ENCODE measurements around the gene ZFAND2B.

ZFAND2B gene

GRCh38 chr2:219213026-219213415 lies 6.4 kb downstream of the ZFAND2B start:
- H3K4me3 ChIP-seq (ENCODE audit: low read depth in 1 of 5, low read length in 5 of 5) = no peak overlapping the region
- H3K27me3 ChIP-seq (ENCODE audit: control insufficient read depth in 5 of 5, insufficient read depth in 4 of 5, low read length in 5 of 5) = no peaks in the 10 kb centered on the region
- H3K36me3 ChIP-seq (ENCODE audit: control insufficient read depth in 5 of 5, insufficient read depth in 5 of 5, low read length in 5 of 5) = peaks cover 0 to 72% (median 64%) of the 10 kb centered on the region in 5 donors
- H3K9ac ChIP-seq (ENCODE audit: low read length in 5 of 5) = no peak overlapping the region
- H3K27ac ChIP-seq (ENCODE audit: low read depth, low read length) = no peak overlapping the region
- peaks cover 0 to 24% (median 22%) of the 10 kb centered on the region in 5 donors for H3K4me1 ChIP-seq (ENCODE audit: control insufficient read depth in 5 of 5, insufficient read depth in 5 of 5, low read length in 5 of 5)
- H3K9me3 ChIP-seq (ENCODE audit: control insufficient read depth in 5 of 5, low read length in 5 of 5) = no peaks in the 10 kb centered on the region

GRCh38 chr2:219213486-219214071 lies 7.0 kb downstream of the ZFAND2B start:
- H3K9ac ChIP-seq (ENCODE audit: low read length in 5 of 5) = no peak overlapping the region
- H3K9me3 ChIP-seq (ENCODE audit: control insufficient read depth in 5 of 5, low read length in 5 of 5) = no peaks in the 10 kb centered on the region
- H3K27ac ChIP-seq (ENCODE audit: low read depth, low read length) = no peak overlapping the region
- no peak overlapping the region for H3K4me3 ChIP-seq (ENCODE audit: low read depth in 1 of 5, low read length in 5 of 5)
- peaks cover 0 to 27% (median 23%) of the 10 kb centered on the region in 5 donors for H3K4me1 ChIP-seq (ENCODE audit: control insufficient read depth in 5 of 5, insufficient read depth in 5 of 5, low read length in 5 of 5)
- H3K27me3 ChIP-seq (ENCODE audit: control insufficient read depth in 5 of 5, insufficient read depth in 4 of 5, low read length in 5 of 5) = no peaks in the 10 kb centered on the region
- H3K36me3 ChIP-seq (ENCODE audit: control insufficient read depth in 5 of 5, insufficient read depth in 5 of 5, low read length in 5 of 5) = peaks cover 0 to 67% (median 59%) of the 10 kb centered on the region in 5 donors

- Histone ChIP-seq H3K9me3 (ENCODE audit: control insufficient read depth in 5 of 5, low read length in 5 of 5) (no peaks in the 10 kb centered on the region), H3K4me1 (ENCODE audit: control insufficient read depth in 5 of 5, insufficient read depth in 5 of 5, low read length in 5 of 5) (peaks cover 0 to 32% (median 28%) of the 10 kb centered on the region in 5 donors), H3K4me3 (ENCODE audit: low read depth in 1 of 5, low read length in 5 of 5) (no peak overlapping the region), H3K36me3 (ENCODE audit: control insufficient read depth in 5 of 5, insufficient read depth in 5 of 5, low read length in 5 of 5) (peaks cover 0 to 61% (median 53%) of the 10 kb centered on the region in 5 donors), H3K27ac (ENCODE audit: low read depth, low read length) (no peak overlapping the region), H3K27me3 (ENCODE audit: control insufficient read depth in 5 of 5, insufficient read depth in 4 of 5, low read length in 5 of 5) (no peaks in the 10 kb centered on the region), H3K9ac (ENCODE audit: low read length in 5 of 5) (no peak overlapping the region)
These were observed 7.6 kb downstream of the ZFAND2B start for GRCh38 chr2:219214141-219214540.

- Histone ChIP-seq H3K4me3 (ENCODE audit: low read depth in 1 of 5, low read length in 5 of 5) (no peak overlapping the region), H3K9ac (ENCODE audit: low read length in 5 of 5) (no peak overlapping the region), H3K27me3 (ENCODE audit: control insufficient read depth in 5 of 5, insufficient read depth in 4 of 5, low read length in 5 of 5) (no peaks in the 10 kb centered on the region), H3K36me3 (ENCODE audit: control insufficient read depth in 5 of 5, insufficient read depth in 5 of 5, low read length in 5 of 5) (peaks cover 0 to 57% (median 48%) of the 10 kb centered on the region in 5 donors), H3K9me3 (ENCODE audit: control insufficient read depth in 5 of 5, low read length in 5 of 5) (no peaks in the 10 kb centered on the region), H3K4me1 (ENCODE audit: control insufficient read depth in 5 of 5, insufficient read depth in 5 of 5, low read length in 5 of 5) (peaks cover 2 to 37% (median 34%) of the 10 kb centered on the region in 5 donors), H3K27ac (ENCODE audit: low read depth, low read length) (no peak overlapping the region)
These were observed 8.2 kb downstream of the ZFAND2B start for GRCh38 chr2:219214786-219215185.

- Histone ChIP-seq H3K27ac (ENCODE audit: low read depth, low read length) (no peak overlapping the region), H3K9ac (ENCODE audit: low read length in 5 of 5) (no peak overlapping the region), H3K4me3 (ENCODE audit: low read depth in 1 of 5, low read length in 5 of 5) (no peak overlapping the region), H3K4me1 (ENCODE audit: control insufficient read depth in 5 of 5, insufficient read depth in 5 of 5, low read length in 5 of 5) (peaks cover 2 to 38% (median 37%) of the 10 kb centered on the region in 5 donors), H3K36me3 (ENCODE audit: control insufficient read depth in 5 of 5, insufficient read depth in 5 of 5, low read length in 5 of 5) (peaks cover 0 to 57% (median 49%) of the 10 kb centered on the region in 5 donors), H3K9me3 (ENCODE audit: control insufficient read depth in 5 of 5, low read length in 5 of 5) (no peaks in the 10 kb centered on the region), H3K27me3 (ENCODE audit: control insufficient read depth in 5 of 5, insufficient read depth in 4 of 5, low read length in 5 of 5) (no peaks in the 10 kb centered on the region)
These were observed 9.4 kb downstream of the ZFAND2B start for GRCh38 chr2:219215871-219216534.

DNA sequence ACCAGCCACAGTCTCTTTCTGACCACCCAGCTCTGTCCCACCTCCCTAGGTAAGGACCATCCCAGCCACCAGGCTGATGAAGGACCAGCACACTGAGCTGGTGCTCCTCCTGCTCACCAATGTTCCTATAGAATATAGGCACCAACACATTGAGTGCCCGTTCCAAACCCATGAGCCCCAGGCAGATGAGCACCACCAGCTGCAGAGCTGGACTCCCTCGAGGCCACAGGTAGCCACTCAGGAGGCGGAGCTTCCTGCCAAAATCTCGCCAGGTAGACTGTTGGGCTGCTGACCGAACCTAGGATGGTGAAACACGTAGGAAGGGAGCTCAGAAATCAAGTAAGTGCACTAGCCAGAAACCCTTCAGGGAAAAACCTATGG lies 9.9 kb downstream of the ZFAND2B start:
- no peaks in the 10 kb centered on the region for H3K9me3 ChIP-seq (ENCODE audit: control insufficient read depth in 5 of 5, low read length in 5 of 5)
- H3K4me1 ChIP-seq (ENCODE audit: control insufficient read depth in 5 of 5, insufficient read depth in 5 of 5, low read length in 5 of 5) = peaks cover 2 to 38% (median 34%) of the 10 kb centered on the region in 5 donors
- no peak overlapping the region for H3K4me3 ChIP-seq (ENCODE audit: low read depth in 1 of 5, low read length in 5 of 5)
- no peak overlapping the region for H3K27ac ChIP-seq (ENCODE audit: low read depth, low read length)
- peaks cover 4 to 60% (median 53%) of the 10 kb centered on the region in 5 donors for H3K36me3 ChIP-seq (ENCODE audit: control insufficient read depth in 5 of 5, insufficient read depth in 5 of 5, low read length in 5 of 5)
- no peaks in the 10 kb centered on the region for H3K27me3 ChIP-seq (ENCODE audit: control insufficient read depth in 5 of 5, insufficient read depth in 4 of 5, low read length in 5 of 5)
- peak overlapping the region in 1 of 5 donors; percentile 20 for H3K9ac ChIP-seq (ENCODE audit: low read length in 5 of 5)

DNA sequence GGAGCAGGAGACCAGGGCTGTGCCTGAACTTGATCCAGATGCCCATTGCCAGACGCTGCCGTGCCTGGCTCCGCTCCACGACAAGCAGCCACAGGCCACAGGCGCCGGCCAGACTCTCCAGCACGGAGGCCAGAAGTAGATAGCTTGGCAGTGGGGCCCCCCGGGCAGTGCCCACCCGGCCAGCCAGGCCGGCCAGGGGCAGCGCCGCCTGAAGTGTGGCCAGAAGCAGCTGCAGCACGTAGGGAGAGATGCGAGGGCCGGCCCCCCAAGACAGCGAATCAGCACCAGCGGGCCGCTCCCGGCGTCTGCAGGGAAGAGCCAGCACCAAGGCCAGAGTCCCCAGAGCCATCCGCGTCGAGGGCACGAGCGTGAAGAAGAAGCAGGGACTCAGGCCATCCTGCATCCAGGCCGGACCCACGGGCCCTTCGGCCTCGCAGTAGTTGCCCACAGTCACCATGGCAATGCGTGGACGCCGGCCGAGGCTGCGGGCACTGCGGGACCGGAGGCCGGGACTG lies 11.7 kb downstream of the ZFAND2B start:
- Histone ChIP-seq H3K4me3 (ENCODE audit: low read depth in 1 of 5, low read length in 5 of 5) (peak overlapping the region; percentile 65 to 74 (median 67)), H3K27me3 (ENCODE audit: control insufficient read depth in 5 of 5, insufficient read depth in 4 of 5, low read length in 5 of 5) (no peaks in the 10 kb centered on the region), H3K4me1 (ENCODE audit: control insufficient read depth in 5 of 5, insufficient read depth in 5 of 5, low read length in 5 of 5) (peaks cover 2 to 38% (median 34%) of the 10 kb centered on the region in 5 donors), H3K9me3 (ENCODE audit: control insufficient read depth in 5 of 5, low read length in 5 of 5) (no peaks in the 10 kb centered on the region), H3K27ac (ENCODE audit: low read depth, low read length) (peak overlapping the region; percentile 92), H3K36me3 (ENCODE audit: control insufficient read depth in 5 of 5, insufficient read depth in 5 of 5, low read length in 5 of 5) (peaks cover 4 to 65% (median 58%) of the 10 kb centered on the region in 5 donors), H3K9ac (ENCODE audit: low read length in 5 of 5) (peak overlapping the region; percentile 48 to 82 (median 68))

DNA sequence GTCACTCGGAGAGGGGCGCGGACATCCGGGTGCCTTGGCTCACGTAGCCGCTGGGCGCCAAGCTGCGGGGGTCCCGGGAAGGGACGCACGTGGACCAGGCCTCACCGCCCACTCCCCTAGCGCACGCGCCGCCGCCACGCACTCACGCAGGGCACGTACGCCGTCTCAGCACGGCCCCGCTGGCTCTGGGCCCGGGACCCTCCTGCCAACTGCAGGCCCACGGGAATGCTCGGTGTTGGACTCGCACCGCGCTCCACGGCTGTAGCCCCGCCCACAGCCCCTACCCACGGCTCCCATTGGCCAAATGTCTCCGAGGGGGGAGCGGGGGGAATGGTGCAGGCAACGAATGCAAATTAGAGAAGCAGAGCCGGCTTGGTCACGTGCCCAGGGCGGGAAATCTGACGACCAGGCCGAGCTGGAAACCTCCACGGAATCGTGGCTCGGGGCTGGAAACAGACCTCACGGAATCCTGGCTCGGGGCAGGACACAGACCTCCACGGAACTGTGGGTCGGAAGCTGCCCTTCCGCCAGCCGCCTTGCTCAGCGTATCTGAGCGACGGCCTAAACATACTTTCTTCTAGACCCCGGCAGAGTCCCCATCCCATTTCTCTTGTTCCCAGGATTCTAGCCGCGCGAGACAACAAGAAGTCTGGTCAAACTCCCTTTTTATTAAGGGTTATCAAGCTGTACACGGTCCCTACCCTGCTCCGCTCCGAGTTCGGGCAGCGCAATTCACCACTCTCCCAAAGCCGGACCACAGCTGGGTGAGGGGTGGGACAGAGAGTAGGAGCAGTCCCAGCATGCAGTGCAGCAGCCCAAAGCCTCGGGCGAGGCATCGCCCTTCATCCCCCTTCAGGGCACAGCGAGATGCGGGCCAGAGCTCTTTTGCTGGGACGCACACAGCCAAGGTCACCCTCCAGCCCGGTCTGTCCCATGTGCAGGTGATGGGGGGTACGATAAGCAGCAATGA lies 12.4 kb downstream of the ZFAND2B start, which contains the start of gene ABCB6:
ABCB6 (minus strand) TSS at position 227 of the 970 bp plus-strand sequence. CDS start 285 bp downstream, outside the sequence.
- Histone ChIP-seq H3K4me3 (ENCODE audit: low read depth in 1 of 5, low read length in 5 of 5) (peak within 1 kb of the TSS; percentile 65 to 74 (median 67)), H3K9me3 (ENCODE audit: control insufficient read depth in 5 of 5, low read length in 5 of 5) (no peaks in the 10 kb centered on the region), H3K27ac (ENCODE audit: low read depth, low read length) (peak within 1 kb of the TSS; percentile 92), H3K36me3 (ENCODE audit: control insufficient read depth in 5 of 5, insufficient read depth in 5 of 5, low read length in 5 of 5) (peaks cover 4 to 66% (median 58%) of the 10 kb centered on the region in 5 donors), H3K4me1 (ENCODE audit: control insufficient read depth in 5 of 5, insufficient read depth in 5 of 5, low read length in 5 of 5) (peaks cover 4 to 38% (median 34%) of the 10 kb centered on the region in 5 donors), H3K27me3 (ENCODE audit: control insufficient read depth in 5 of 5, insufficient read depth in 4 of 5, low read length in 5 of 5) (no peaks in the 10 kb centered on the region), H3K9ac (ENCODE audit: low read length in 5 of 5) (peak within 1 kb of the TSS; percentile 48 to 82 (median 68))

DNA sequence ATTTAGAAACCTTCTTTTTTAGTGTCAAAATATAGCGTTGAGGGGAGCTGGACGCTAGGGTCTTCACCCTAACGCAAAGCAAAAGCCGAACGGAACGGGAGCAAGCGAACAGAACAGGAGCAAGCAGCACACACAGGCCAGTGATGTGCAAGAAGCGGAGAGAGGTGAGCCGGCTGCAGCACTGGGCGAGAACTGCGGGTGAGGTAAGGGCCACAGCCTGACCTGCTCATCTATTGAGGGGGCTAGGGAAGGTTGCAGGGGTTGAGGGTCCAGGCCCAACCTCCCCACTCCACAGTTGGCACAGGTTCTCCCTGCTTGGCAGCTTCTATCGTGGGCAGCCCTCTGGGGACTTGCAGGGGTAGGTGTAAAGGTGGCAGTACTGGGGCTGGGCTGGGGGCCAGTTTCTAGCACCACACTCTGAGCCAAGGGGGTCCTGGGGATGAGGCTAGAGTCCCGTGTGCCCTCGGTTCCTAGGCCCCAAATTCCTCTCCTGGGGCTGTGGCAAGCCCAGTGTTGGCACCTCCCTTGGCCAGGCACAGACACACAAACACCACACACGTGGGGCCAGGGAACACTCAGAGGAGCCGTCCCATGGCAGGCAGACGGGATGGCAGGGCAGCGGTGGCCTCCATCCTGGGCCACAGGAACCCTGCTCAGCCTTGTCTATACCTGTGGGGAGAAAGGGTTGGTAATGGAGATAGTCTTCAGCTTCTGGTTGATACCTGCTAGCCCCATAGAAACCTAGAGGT lies 13.4 kb downstream of the ZFAND2B start:
- H3K9ac ChIP-seq (ENCODE audit: low read length in 5 of 5) = peak overlapping the region in 2 of 5 donors; percentile 68 to 77
- no peaks in the 10 kb centered on the region for H3K9me3 ChIP-seq (ENCODE audit: control insufficient read depth in 5 of 5, low read length in 5 of 5)
- H3K36me3 ChIP-seq (ENCODE audit: control insufficient read depth in 5 of 5, insufficient read depth in 5 of 5, low read length in 5 of 5) = peaks cover 4 to 66% (median 58%) of the 10 kb centered on the region in 5 donors
- peaks cover 4 to 38% (median 34%) of the 10 kb centered on the region in 5 donors for H3K4me1 ChIP-seq (ENCODE audit: control insufficient read depth in 5 of 5, insufficient read depth in 5 of 5, low read length in 5 of 5)
- peak overlapping the region in 2 of 5 donors; percentile 67 to 74 for H3K4me3 ChIP-seq (ENCODE audit: low read depth in 1 of 5, low read length in 5 of 5)
- no peaks in the 10 kb centered on the region for H3K27me3 ChIP-seq (ENCODE audit: control insufficient read depth in 5 of 5, insufficient read depth in 4 of 5, low read length in 5 of 5)
- no peak overlapping the region for H3K27ac ChIP-seq (ENCODE audit: low read depth, low read length)

Data from subcutaneous abdominal adipose tissue (tissue), 5 donors.